HG03196 (cell line): Measurements from ENCODE around the gene AGBL4.

ENCODE experiments used
- ATAC-seq: cut with Tn5 transposase; IDR thresholded peaks from one replicate; pipeline ENCODE4 v1.9.1; 2021; ENCODE audit not compliant: unreplicated experiment

Gene AGBL4

GRCh38 chr1:48693674-48694320 is 1330.0 kb downstream of the AGBL4 start:
- no peak for ATAC-seq

- no peak for ATAC-seq
Measured at GRCh38 chr1:48693180-48693579, 1330.6 kb downstream of the AGBL4 start.

- no peak for ATAC-seq
Measured at GRCh38 chr1:48692235-48692634, 1331.5 kb downstream of the AGBL4 start.

- peak; percentile 59 for ATAC-seq
Measured at GRCh38 chr1:48691429-48692001, 1332.2 kb downstream of the AGBL4 start.

GRCh38 chr1:48688102-48688760 is 1335.5 kb downstream of the AGBL4 start:
- peak; percentile 43 for ATAC-seq

- ATAC-seq, result no peak
Measured at GRCh38 chr1:48687282-48688045, 1336.3 kb downstream of the AGBL4 start.

- no peak for ATAC-seq
Measured at GRCh38 chr1:48686159-48686558, 1337.6 kb downstream of the AGBL4 start.

GRCh38 chr1:48684381-48684780 is 1339.4 kb downstream of the AGBL4 start:
- ATAC-seq, result no peak

GRCh38 chr1:48683839-48684238 is 1339.9 kb downstream of the AGBL4 start:
- no peak for ATAC-seq

- no peak for ATAC-seq
Measured at GRCh38 chr1:48681476-48682305, 1342.1 kb downstream of the AGBL4 start.

GRCh38 chr1:48680411-48681035 is 1343.2 kb downstream of the AGBL4 start:
- ATAC-seq, result no peak

GRCh38 chr1:48679859-48680258 is 1343.9 kb downstream of the AGBL4 start:
- ATAC-seq, result no peak

GRCh38 chr1:48678710-48679505 is 1344.8 kb downstream of the AGBL4 start:
- peak; percentile 54 for ATAC-seq

GRCh38 chr1:48677306-48678287 is 1346.2 kb downstream of the AGBL4 start:
- ATAC-seq, result peak; percentile 46

GRCh38 chr1:48676822-48677221 is 1346.9 kb downstream of the AGBL4 start:
- ATAC-seq, result no peak

GRCh38 chr1:48676376-48676775 is 1347.4 kb downstream of the AGBL4 start:
- ATAC-seq, result no peak

- no peak for ATAC-seq
Measured at GRCh38 chr1:48675251-48675650, 1348.5 kb downstream of the AGBL4 start.

- no peak for ATAC-seq
Measured at GRCh38 chr1:48674641-48675040, 1349.1 kb downstream of the AGBL4 start.
